PC-9 (cell line): ENCODE measurements around the gene VEZT.

Experiments
- EZH2 ChIP-seq: fragments of 200-600 bp; sonication (generic); IDR thresholded peaks from 2 replicates; pipeline ENCODE4 v1.8.0; 2017; ENCODE audit warnings: antibody characterized with exemption, low read depth
- TF ChIP-seq, protein P1 (sequence below): fragments of 200-600 bp; sonication (generic); conservative IDR thresholded peaks from 2 replicates; pipeline ENCODE4 v1.6.1; 2017; ENCODE audit warnings: mixed run types, antibody characterized with exemption, mild to moderate bottlenecking, moderate library complexity

DNA sequence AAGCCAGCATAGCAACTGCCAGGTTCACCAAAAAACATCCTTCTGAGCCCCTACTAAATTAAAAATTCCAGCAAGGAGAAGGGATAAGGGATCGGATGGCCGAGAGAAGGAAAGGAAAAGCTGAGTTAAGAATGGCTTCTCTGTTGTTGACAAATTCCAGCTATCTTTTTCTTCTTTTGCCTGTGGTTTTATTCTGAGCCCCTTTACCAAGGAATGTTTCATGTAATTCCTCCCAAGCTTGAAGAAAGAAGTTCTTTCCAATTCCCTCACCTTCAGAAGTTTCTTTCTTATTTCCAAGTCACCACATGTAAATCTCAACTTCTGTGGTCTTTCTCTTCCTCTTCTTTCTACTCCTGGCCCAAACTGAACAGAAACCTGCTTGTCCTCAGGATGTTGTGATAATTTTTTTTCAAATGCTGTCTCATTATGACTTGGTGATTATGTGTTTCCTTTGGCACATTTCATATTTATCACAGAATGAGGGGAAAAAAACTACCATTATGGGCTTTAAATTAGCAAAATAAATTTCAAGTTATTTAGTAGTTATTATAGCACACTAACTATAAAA, 40.3 kb upstream of the VEZT start:
- TF ChIP-seq, protein P1, sequence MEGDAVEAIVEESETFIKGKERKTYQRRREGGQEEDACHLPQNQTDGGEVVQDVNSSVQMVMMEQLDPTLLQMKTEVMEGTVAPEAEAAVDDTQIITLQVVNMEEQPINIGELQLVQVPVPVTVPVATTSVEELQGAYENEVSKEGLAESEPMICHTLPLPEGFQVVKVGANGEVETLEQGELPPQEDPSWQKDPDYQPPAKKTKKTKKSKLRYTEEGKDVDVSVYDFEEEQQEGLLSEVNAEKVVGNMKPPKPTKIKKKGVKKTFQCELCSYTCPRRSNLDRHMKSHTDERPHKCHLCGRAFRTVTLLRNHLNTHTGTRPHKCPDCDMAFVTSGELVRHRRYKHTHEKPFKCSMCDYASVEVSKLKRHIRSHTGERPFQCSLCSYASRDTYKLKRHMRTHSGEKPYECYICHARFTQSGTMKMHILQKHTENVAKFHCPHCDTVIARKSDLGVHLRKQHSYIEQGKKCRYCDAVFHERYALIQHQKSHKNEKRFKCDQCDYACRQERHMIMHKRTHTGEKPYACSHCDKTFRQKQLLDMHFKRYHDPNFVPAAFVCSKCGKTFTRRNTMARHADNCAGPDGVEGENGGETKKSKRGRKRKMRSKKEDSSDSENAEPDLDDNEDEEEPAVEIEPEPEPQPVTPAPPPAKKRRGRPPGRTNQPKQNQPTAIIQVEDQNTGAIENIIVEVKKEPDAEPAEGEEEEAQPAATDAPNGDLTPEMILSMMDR, result no peak
- no peak for TF ChIP-seq EZH2
